GM19238 (cell line): Measurements from ENCODE around the gene PSMF1.
A peak's percentile ranks its signal among the peaks of the same experiment; 100 is the strongest.

Experiments used
- DNase-seq: peaks from one replicate; pipeline ENCODE4 v3.0.0; 2011; ENCODE audit warnings: low spot score; ENCODE audit not compliant: insufficient read length

Gene PSMF1

GRCh38 chr20:1163653-1164052, 45.3 kb downstream of the PSMF1 start:
- DNase-seq = no peak

- no peak for DNase-seq
Measured at GRCh38 chr20:1164871-1165270, 46.5 kb downstream of the PSMF1 start.

- no peak for DNase-seq
Measured at GRCh38 chr20:1165521-1165920, 47.1 kb downstream of the PSMF1 start.

GRCh38 chr20:1165941-1166340, 47.5 kb downstream of the PSMF1 start:
- DNase-seq = no peak

GRCh38 chr20:1166948-1167720, 48.7 kb downstream of the PSMF1 start:
- no peak for DNase-seq

GRCh38 chr20:1169224-1169623, 50.8 kb downstream of the PSMF1 start:
- DNase-seq = no peak

GRCh38 chr20:1171461-1172093, 53.2 kb downstream of the PSMF1 start:
- DNase-seq = no peak

GRCh38 chr20:1173698-1174097, 55.3 kb downstream of the PSMF1 start:
- no peak for DNase-seq

- no peak for DNase-seq
Measured at GRCh38 chr20:1174787-1175186, 56.4 kb downstream of the PSMF1 start.

- DNase-seq = no peak
Measured at GRCh38 chr20:1177680-1178079, 59.3 kb downstream of the PSMF1 start.

GRCh38 chr20:1178103-1178502, 59.7 kb downstream of the PSMF1 start:
- no peak for DNase-seq

GRCh38 chr20:1178623-1179022, 60.2 kb downstream of the PSMF1 start:
- no peak for DNase-seq

- DNase-seq = no peak
Measured at GRCh38 chr20:1180949-1181348, 62.5 kb downstream of the PSMF1 start.

- DNase-seq = no peak
Measured at GRCh38 chr20:1182106-1182505, 63.7 kb downstream of the PSMF1 start.

- DNase-seq = no peak
Measured at GRCh38 chr20:1183153-1183552, 64.8 kb downstream of the PSMF1 start.

GRCh38 chr20:1184260-1184637, 65.8 kb downstream of the PSMF1 start:
- DNase-seq = no peak

- DNase-seq = no peak
Measured at GRCh38 chr20:1184638-1185315, 66.4 kb downstream of the PSMF1 start, which contains the start of gene TMEM74B. Gene TMEM74B, minus strand, starts transcription at chr20:1184981. Its CDS starts 1,180 bp downstream, at chr20:1183801.

GRCh38 chr20:1185316-1185741, 66.9 kb downstream of the PSMF1 start:
- DNase-seq = no peak

- DNase-seq = peak; percentile 59
Measured at GRCh38 chr20:1185790-1186334, 67.5 kb downstream of the PSMF1 start.

GRCh38 chr20:1186367-1186991, 68.1 kb downstream of the PSMF1 start:
- no peak for DNase-seq

GRCh38 chr20:1187605-1188171, 69.3 kb downstream of the PSMF1 start:
- no peak for DNase-seq
